NCI-H524 treated with DMSO at 0.1 percent for 48 hours (cell line): Measurements from ENCODE around the gene ASIC2.

ENCODE experiments used
- DNase-seq: peaks from one replicate; lab custom pipeline; 2025; lab: John Stamatoyannopoulos, UW

ASIC2 gene

DNA sequence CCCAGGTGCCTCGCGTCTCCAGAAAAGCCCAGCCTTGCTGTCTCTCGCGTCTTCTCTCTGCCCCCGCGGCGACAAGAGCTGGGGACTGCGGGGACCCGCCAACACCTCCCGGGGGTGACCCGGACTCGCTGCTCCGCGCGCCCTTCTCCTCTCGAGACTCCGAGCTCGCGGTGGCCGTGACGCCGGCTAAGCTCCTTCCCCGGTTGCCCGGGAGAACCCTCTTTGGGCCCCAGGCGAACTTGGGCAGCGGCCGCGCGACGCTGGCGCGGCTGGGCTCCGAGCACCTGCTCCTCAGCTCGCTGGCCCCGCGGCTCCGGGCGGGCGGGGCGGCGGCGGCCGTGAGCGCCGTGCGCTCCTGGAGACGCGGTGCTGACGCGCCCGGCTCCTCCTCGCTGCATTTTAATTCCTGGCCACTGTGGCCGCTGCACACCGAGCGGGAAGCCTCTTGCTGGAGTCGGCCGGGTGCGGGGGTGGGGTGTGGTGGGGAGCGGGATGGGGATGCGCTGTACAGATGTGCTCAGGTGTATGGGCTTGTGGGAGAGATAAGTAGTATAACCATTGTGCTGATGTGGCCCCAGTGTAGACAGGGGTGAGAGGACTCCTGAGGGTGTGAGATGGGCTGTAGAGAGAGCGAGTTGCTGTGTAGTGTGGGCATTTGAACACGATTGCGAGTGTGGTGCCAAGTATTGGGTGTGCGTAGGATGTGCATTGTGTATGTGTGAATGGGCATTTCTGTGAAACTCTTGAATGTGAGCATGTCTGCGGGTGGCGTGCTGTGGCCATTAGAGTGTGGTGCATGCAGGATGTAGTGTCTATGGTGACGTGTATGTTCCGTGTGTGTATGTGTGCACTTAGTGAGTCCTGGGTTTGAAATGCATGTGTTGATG lies at the start of gene ASIC2:
Gene ASIC2, minus strand, starts transcription at position 315 of the 887 bp plus-strand sequence.
- DNase-seq = no peak

DNA sequence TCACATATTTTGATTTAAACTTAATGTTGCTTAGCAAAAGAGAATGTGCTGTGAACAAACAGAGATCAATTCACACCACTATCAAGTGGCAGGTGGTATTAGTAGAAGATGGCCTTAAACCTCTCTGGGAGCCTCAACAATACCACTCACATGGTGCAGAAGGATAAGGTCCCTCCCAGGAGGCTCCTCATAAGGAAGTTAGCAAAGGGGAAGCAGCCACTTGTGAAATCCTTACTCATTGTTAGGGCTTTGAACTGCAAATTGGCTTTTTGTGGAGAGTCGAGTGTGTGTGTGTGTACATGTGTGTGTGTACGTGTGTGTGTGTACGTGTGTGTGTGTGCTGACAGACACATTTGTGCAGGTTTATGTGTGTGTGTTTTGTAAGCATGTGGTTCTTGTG lies 48.9 kb upstream of the ASIC2 start:
- no peak for DNase-seq

DNA sequence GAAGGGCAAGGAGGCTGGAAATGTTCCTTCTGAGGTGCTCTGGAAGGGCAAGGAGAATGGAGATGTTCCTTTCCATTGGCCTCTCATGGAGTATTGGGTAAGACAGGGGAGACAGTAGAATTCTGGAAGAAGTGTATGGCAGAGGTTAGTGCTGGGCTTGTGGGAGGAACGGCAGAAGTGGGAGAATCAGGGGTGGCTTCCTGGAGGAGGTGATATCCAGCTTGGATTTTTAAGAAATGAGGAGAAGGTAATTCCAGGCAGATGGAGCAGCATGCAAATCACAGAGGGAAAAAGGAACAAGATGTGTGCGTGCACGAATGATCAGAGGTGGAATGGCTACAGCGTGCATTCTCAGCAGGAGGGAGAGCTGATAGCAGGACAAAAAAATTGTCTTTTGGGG lies 45.1 kb upstream of the ASIC2 start:
- DNase-seq = no peak

DNA sequence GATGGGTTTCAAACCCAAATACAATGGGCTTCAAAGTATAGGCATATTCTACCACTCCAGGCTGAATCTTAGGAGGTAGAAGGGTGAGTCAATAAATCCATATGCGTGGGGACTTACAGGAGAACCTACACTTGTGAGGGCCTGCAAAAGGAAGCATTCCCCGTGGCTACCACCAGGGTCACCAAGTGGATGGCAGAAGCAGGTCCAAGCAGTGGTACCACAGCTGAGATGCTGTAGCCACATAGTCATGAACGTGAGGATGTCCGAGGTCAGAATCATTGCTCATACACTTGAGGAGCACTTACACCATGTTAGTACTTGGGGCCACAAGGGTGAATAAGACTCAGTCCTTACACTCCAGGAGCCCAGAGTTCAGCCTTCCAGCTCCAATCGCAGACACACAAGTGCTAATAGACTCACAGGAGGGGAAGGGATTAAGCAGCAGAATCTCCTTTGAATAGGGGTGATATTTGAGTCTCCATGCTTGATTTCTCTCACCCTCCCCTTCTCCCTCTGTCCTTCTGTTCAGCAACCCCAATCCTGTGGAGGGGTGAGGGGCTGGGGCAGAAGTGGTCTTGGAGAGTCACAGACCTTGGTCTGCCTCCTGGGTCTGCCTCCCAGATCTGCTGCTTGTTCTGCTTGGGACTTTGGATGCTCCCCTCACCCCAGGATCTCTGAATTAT lies 42.5 kb upstream of the ASIC2 start:
- DNase-seq = no peak

DNA sequence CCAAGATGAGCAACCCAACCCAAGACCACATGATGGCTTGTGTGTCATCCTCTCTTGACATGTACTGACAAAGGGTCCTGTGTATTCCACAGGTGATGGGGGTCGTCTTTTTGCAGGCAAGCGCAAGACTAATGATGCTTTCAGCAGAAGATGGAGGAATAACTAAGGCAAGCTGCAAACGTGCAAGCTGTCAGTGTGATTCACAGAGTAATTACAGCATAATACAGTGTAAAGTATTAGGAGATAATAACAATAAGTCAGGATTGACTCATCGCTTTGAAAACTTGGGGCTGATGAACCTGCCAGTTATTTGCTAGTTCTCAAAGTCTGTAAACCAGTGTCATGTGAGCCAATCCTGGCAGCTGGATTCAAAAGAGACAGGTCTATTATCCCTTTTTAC lies 41.6 kb upstream of the ASIC2 start:
- no peak for DNase-seq

DNA sequence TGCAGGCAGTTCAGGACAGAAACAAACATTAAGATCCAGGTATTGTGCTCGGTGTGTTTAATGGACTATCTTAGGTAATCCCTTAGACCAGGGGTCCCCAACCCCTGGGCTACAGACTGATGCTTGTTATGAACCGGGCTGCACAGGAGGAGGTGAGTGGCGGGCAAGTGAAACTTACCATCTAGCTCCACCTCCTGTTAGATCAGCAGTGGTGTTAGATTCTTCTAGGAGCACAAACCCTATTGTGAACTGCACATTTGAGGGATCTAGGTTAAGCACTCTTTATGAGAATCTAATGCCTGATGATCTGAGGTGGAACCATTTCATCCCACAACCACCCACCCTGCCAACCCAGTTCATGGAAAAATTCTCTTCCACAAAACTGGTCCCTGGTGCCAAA lies 37.8 kb upstream of the ASIC2 start:
- DNase-seq = no peak

DNA sequence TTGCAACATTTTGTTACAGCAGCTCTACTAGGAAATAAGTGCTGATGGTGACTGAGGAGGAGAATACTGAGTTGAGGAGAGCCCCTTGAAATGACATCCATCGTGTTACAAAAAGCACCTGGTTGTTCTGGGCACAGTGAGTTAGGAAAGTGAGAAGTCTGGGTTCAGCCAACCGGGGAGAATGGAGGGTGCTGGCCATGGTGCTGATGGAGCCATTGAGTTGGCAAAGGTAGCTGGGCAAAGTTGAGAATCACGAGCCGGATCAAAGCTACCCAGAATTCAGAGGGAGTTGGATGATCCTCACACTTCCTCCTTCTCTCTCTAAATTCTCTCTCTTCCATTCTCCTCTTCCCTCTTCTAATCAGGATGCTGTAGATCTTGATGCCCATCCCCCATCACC lies 35.0 kb upstream of the ASIC2 start:
- DNase-seq = no peak

DNA sequence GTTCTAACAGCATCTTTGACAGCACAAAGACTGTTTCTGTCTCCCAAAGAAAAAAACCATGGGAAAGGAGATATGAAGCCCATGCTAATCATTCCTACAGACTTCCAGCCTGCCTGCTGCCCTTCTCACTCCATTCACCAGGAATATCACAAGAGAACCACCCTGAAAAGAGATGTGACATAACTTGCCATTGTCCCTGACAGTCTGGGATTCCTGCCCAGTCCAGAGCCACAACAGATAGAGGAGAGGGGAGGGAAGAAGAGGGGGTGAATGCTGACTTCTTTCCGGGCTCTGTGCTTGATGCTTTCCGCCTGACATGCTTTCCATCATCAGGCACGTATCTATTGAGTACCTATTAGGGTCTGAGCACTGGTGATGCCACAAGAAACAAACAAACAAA lies 31.6 kb upstream of the ASIC2 start:
- DNase-seq = no peak

DNA sequence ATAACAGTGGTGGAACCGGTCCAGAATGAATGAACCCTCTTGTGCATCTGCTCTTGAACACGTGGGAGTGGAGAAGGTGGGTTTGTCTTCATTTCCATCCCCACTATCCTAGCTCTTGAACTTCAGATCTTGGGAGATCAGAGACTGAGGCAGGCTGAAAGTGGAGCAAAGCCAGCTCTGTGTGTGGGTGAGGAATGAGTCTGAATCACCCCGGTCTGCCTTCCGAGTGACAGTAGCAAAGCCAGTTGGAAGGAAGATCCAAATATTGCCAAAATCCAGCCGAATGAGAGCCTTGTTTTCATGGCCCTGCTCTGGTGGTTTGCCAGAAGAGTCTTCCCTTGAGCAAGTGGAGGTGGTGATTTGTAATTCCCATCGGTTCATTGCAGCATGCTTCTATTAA lies 29.0 kb upstream of the ASIC2 start:
- no peak for DNase-seq

DNA sequence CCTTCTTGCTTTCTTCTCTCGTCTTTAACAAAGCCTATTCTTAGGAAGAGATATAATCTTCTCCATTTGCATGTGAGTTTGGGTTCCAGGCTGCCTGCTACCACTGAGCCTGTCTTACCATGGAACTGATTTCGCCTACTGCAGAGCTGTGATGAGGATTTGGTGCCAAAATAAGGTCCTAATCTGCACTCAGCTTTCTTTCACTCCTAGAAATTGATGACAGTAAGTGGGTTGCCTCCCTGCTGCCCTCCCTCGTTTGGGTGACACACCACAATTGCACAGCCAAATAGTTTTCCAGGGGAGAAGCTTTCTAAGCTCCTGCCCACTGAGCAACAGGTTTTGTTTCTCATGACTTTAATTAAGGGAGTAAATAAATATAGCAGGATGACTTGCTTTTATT lies 25.1 kb upstream of the ASIC2 start:
- DNase-seq = no peak

DNA sequence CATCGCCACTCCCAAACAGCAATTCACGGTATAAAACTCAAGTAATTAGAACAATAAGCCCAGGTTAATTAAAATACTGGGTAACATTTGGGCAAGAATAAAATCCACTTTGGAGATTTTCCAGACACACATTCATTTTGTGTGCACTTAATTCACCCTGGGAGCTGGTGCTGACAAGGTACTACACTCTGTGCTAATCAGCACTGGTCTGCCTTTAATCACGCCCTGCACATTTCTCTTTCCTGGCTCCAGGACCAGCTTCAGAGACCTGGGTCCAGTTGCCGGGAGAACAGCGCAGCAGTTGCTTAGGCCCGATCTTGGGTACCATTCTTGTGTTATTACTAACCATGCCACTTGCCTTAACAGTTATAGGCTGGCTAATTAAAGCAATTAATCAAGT lies 23.7 kb upstream of the ASIC2 start:
- DNase-seq = no peak

DNA sequence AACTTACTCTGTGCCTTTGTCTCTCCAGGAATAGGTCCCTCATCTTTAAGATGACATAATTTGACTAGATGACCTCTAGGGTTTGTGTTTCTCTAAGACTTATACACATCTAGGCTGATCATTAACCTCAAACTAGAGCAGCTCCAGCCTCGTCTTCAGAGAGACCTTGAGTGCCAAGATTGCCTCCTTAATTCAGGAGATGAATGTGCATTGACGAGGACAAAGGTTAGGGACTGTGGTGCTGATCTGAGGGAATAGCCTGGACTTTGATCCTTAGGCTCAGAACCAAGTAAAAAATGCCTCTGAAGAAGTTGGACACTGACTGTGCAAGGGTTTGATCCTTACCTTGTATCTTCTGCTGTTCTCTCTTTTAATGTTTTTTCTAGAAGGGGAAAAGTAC lies 17.2 kb upstream of the ASIC2 start:
- no peak for DNase-seq

DNA sequence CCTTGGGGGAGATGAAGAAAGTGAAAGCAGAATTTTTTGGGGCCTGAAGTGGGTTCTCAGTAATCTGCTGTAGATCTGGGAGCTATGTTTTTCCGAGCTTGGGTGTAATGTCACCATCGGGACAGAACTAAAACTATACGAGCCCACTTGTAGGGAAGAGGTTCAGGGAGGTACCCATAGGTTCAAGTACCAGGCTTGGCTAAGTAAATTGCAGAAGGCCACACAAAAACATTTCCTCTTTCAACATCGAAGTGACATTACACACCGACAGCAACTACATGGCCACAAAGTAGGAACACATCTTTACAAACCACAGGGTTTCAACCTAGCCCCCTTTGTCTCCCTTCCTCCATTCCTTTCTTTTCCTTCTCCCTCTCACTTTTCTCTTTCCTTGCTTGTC lies 10.2 kb upstream of the ASIC2 start:
- DNase-seq = no peak

DNA sequence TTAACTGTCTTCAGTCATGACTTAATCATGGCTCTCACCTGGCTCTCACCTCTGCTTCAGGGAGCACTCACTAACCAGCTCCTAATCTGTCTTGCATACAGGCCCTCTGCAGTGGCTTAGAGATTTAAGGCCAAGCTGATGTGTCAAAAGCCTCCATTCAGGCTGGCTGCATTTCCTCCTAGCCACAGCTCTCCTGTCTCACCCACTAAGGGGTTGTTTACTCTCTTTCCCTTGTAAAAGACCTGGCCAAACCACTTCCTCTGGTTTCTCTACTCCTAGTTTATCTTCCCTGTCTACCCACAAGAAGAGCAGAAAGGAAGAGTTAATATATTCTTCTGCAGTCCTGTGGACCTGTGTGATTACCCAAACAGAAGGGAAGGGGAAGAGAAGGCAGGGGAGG lies 9.3 kb upstream of the ASIC2 start:
- no peak for DNase-seq

DNA sequence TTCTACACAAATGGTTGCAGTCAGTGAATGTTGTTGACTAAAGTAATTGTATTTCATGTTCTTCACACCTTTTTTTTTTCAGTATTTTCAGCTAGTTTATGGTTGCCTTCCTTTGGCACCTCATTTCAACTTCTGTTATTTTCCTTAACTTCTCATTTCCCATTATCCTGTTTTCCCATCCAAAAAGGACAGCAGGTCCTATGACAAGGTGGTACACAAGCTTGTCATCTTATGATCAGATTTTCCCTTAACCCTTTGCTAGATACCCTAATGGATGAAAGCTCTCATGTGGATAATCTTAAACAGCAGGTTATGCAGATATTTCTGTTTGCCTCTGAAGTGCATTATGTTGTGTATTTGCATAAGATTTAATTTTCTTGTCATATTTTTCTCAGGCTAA lies 7.1 kb upstream of the ASIC2 start:
- DNase-seq = no peak

DNA sequence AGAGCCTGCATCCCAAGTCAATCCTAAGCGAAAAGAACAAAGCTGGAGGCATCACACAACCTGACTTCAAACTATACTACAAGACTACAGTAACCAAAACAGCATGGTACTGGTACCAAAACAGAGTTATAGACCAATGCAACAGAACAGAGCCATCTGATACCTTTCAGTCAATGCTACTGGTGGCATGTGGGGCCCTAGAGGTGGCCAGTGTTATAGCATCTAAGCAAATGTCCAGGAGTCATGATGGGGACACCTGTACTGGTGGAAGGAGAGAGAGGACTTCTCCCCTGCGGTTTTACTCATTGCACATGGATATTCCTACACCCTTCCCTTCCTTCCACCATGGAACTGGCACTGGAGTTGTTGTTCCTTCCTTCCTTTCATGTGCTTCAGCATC lies 6.0 kb upstream of the ASIC2 start:
- no peak for DNase-seq

DNA sequence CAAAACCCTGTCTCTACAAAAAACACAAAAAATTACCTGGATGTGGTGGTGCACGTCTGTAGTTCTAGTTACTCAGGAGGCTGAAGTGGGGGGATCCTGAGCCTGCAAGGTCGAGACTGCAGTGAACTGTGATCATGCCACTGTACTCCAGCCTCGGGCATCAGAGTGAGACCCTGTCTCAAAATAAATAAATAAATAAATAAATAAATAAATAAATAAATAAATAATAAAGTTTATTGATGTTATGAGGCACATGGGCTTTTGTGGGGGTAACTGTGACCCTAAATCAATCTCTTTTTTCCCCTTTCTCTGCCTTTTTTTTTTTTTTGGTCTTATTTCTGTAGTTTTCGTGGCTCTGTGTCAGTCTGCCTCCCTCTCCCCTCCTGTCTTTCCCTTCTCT lies 4.5 kb upstream of the ASIC2 start:
- no peak for DNase-seq

DNA sequence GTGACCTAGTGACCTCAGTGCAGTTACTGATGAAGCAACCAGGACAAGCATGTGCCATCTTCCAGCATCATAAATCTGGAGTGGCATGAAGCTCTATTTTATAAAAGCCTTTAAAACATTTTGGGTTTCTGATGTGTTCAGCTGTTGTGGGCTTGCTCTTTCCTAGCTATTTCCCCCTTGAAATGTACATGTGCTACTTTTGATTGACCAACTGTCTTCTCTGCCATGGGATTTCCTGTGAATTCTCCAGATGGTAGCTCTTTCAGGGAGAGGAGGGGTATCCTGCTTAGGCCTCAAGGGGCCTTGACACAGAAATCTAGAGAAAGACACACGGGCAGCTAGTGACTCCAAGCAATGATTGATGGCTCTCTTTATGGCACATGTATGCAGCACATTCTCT lies 1.9 kb upstream of the ASIC2 start:
- no peak for DNase-seq

DNA sequence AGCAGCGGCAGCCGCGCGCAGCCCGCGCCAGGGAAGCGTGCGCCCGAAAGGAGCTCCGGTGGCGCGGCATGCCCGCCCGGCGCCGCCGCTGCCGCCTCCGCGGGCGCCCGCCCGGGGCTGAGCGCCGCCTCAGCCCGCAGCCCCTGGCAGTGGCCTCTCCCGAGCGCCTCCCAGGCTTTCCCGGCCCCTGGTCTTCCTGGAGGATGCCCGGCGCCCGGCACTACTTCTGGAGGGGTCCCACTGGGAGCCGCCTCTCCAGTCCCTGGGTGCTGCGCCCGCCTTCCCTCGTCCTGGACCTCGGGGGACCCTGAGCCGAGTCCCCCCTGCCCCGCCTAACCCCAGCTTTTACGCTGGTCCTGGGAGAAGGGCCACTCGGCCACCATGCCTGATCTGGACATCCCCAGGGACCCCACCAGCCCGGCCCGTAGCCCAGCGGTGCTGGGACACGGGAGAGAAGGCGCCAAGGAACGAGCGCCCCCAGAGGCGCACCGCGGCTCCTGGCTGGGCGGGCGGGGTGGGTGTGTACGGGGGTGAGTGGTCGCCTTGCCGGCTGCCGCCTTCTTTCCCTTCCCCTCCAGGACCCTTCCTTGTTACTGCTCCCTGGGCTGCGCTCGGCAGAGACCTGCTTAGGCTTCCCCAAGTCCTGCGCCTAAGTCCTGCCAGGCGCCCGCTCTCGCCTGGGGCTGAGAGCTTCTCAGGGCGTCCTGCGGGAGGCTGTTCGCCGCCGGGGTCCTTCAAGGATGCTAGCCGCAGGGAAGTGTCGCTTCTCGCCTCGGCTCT lies 704 bp downstream of the ASIC2 start:
- DNase-seq = no peak

DNA sequence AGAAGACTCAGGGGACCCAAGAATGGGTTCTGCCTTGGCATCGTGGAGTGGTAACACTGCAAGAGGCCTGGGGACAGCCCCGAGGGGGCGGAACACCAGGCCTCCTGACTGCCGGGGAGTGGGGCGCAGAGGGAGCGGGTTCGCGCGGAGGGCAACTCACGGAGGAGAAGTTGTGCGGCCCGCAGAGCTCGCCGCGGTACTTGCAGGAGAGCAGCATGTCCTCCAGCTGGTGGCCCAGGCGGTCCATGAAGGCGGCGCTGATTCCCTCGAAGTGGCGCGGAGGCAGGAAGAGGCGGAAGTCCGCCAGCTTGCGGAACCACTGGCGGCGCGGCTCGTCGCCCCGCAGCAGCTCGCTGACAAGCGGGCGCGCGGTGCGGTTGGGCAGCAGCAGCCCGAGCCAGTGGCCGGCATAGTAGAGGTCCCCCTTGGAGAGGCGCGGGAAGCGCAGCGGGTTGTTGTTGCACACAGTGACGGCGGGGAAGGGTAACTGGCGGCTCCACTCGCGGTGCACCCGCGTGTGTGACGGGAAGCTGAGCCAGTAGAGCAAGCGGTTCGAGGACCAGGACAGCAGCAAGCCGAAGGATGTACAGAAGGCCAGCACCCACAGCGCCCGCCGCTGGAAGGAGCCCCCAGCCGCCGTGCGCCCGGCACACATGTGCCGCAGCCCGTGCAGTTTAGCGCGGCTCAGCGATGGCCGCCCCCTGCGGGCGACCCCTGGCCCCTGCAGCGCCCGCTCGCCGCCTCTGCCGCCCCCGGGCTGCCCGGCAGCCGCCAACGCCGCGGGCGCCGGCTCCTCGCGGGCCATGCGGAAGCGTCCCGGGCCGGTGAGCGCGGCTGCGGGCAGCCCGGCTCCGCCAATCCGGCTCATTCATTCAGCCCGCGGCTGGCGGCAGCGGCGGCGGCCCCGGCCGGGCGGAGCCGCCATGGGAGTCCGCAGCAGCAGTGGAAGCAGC lies 1.6 kb downstream of the ASIC2 start:
- DNase-seq = no peak

DNA sequence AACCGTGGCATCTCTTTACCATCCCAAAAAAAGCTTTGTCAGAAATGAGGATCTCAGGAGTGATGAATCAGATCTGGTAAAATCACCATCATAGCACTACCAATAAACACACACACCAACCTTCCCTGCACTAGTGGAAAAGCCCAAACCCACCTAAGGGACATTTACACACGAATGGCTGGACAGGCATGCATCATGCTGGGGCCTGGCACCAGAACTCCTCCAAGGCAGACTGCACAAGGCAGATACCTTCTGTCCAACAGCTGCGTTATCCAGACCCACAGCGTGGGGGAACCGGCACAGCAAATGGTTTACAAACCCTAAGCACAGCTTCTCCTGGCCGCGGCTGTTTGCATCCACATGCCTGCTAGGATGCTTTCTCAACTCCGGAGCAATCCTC lies 2.8 kb downstream of the ASIC2 start:
- DNase-seq = no peak

DNA sequence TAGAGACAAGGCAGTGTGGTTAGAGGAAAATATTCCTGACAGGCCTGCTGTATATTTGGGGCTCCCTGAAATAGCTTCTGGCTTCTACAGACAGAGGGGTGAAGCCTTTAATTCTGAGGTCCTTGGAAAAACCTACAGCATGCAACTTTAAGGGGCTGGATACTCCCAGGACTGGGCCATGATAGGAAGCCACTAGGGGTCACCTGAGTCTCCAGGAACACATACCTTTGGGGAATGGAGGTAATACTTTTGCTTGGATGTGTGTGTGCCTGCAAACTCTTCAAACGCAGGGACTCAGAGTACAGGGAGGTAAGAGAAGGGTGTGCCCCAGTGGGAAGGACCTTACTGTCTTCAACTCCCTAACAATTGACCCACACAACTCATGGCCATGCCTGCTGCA lies 4.1 kb downstream of the ASIC2 start:
- DNase-seq = no peak
